ENCODE results near the gene N4BP2. TPM values are rescaled to one million over a fixed set of nuclear protein-coding genes. Genes with fewer than 3 reads are reported as not detected.

The N4BP2 gene
- total RNA-seq, 4 donors from 2014 or later = 4.5 to 8.3 (median 6.4) TPM

DNA sequence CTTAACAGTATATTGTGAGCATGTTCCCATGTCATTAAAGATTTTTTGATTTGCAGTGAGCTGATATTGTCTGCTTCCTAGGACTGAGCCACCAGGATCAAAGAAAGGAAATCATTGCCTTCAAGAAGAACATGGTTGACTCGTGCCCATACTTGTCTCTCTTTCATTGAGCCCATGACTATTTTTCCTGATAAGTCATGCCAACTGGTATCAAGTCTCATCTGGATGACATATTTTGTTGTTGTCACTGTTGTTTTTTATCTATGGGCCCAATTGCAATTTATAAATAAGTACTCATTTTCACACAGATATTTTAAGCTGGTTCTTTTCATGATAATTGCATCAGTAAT, 130.0 kb downstream of the N4BP2 start:
- no peak overlapping the region for H3K4me3 ChIP-seq
- no peaks in the 10 kb centered on the region for H3K36me3 ChIP-seq
- peak overlapping the region in 1 of 4 donors; percentile 37 for H3K27ac ChIP-seq
- 96 to 97% methylated on average over 1 of the region's 1 CpG for WGBS, 2 donors
- H3K4me1 ChIP-seq = no peaks in the 10 kb centered on the region
- DNase-seq (ENCODE audit: low spot score in 2 of 2) = no peak
- H3K9me3 ChIP-seq = no peaks in the 10 kb centered on the region
- no peaks in the 10 kb centered on the region for H3K27me3 ChIP-seq
- TF ChIP-seq, protein P1, sequence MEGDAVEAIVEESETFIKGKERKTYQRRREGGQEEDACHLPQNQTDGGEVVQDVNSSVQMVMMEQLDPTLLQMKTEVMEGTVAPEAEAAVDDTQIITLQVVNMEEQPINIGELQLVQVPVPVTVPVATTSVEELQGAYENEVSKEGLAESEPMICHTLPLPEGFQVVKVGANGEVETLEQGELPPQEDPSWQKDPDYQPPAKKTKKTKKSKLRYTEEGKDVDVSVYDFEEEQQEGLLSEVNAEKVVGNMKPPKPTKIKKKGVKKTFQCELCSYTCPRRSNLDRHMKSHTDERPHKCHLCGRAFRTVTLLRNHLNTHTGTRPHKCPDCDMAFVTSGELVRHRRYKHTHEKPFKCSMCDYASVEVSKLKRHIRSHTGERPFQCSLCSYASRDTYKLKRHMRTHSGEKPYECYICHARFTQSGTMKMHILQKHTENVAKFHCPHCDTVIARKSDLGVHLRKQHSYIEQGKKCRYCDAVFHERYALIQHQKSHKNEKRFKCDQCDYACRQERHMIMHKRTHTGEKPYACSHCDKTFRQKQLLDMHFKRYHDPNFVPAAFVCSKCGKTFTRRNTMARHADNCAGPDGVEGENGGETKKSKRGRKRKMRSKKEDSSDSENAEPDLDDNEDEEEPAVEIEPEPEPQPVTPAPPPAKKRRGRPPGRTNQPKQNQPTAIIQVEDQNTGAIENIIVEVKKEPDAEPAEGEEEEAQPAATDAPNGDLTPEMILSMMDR (IDR thresholded peaks at IDR 0.05) = no peak
- TF ChIP-seq EP300 (IDR thresholded peaks at IDR 0.05) = no peak
- TF ChIP-seq POLR2A (IDR thresholded peaks at IDR 0.05) = no peak

DNA sequence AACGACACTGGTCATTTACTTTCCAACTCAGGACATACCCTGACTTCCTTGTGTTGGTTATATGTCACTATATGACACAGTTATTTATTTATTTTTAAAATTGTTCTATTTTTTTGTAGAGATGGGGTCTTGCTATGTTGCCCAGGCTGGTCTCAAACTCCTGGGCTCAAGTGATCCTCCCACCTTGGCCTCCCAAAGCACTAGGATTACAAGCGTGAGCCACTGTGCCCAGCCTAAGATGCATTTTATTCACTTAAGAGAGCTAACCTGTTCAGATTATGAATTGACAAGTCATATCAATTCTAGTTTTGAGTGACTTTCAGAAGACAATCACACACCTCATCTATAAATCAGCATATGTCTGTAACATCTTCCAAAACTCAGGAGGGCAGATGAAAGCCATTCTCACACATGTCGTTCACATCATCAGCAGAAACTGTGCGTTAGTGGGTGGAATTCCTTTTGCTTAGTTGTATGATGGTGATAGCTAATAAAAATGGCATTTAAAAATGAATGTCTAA, 130.8 kb downstream of the N4BP2 start:
- Histone ChIP-seq H3K4me3 (no peak overlapping the region), H3K27me3 (no peaks in the 10 kb centered on the region), H3K9me3 (no peaks in the 10 kb centered on the region), H3K4me1 (no peaks in the 10 kb centered on the region), H3K36me3 (no peaks in the 10 kb centered on the region), H3K27ac (no peak overlapping the region)
- DNase-seq (ENCODE audit: low spot score in 2 of 2) = no peak
- WGBS, 2 donors = 77 to 81% methylated on average over 4 of the region's 4 CpGs
- TF ChIP-seq POLR2A (IDR thresholded peaks at IDR 0.05) (no peak), EP300 (IDR thresholded peaks at IDR 0.05) (no peak)
- TF ChIP-seq, protein P1 (IDR thresholded peaks at IDR 0.05) = no peak

DNA sequence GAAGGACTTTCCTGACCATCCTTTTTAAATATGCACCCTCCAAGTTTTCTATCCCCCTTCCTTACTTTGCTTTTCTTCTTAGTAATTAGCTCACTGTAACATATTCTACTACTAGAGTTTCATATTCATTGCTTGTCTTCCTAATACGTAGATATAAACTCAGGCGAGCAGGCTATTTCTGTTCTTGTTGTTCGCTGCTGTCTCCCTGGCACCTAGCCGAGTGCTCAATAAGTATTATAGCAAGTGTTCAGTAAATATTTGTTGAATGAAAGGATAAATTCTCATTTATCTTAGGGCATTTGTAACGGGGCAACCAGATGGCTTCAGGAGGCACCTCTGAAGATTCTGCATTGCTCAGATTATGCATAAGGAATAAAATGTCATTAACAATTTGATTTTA, 133.4 kb downstream of the N4BP2 start:
- Histone ChIP-seq H3K4me3 (no peak overlapping the region), H3K27me3 (no peaks in the 10 kb centered on the region), H3K27ac (no peak overlapping the region), H3K9me3 (no peaks in the 10 kb centered on the region), H3K36me3 (no peaks in the 10 kb centered on the region), H3K4me1 (no peaks in the 10 kb centered on the region)
- WGBS, 2 donors = 76 to 79% methylated on average over 5 of the region's 5 CpGs
- no peak for TF ChIP-seq EP300 (IDR thresholded peaks at IDR 0.05)
- TF ChIP-seq, protein P1 (IDR thresholded peaks at IDR 0.05) = no peak
- TF ChIP-seq POLR2A (IDR thresholded peaks at IDR 0.05) = no peak
- no peak for DNase-seq (ENCODE audit: low spot score in 2 of 2)

DNA sequence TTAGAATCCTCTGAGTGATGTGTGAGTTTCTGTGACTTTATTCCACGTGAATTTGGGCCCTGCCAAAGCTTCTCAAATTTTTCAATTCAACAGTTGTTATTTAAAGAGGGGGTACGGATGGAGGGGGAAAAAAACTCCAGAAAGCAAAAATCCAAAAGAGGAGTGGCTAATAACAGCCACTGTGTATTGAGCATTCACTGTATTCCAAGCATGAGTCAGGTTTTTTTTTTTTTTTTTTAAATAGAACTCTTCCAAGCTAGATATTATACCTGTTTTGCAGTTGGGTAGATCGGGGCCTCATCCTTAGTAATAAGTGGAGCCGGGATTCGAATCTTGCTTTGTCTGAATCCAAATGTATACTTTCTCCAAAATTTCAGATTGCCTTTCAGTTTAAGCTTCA, 133.8 kb downstream of the N4BP2 start:
- no peaks in the 10 kb centered on the region for H3K9me3 ChIP-seq
- WGBS, 2 donors = 77 to 78% methylated on average over 5 of the region's 5 CpGs

More for the DNA sequence above, 133.8 kb downstream of the N4BP2 start:
- H3K4me3 ChIP-seq = no peak overlapping the region
- H3K27me3 ChIP-seq = no peaks in the 10 kb centered on the region
- H3K4me1 ChIP-seq = no peaks in the 10 kb centered on the region
- no peak for DNase-seq (ENCODE audit: low spot score in 2 of 2)
- no peak for TF ChIP-seq POLR2A (IDR thresholded peaks at IDR 0.05)
- TF ChIP-seq, protein P1 (IDR thresholded peaks at IDR 0.05) = no peak
- no peaks in the 10 kb centered on the region for H3K36me3 ChIP-seq
- H3K27ac ChIP-seq = no peak overlapping the region

Measured in tibial nerve (tissue), 4 donors.